Chondrocyte (in vitro differentiated cells): Measurements from ENCODE around the gene DENND5B. TPM values are rescaled to one million over a fixed set of nuclear protein-coding genes. Genes with fewer than 3 reads are reported as not detected.

ENCODE experiments used
- DNase-seq: peaks from one replicate; pipeline ENCODE4 v3.0.0; 2021; ENCODE audit warnings: mixed read lengths, low spot score
- H3K27ac Mint-ChIP-seq: one replicate; pipeline ENCODE4 v1.8.0; 2021; ENCODE audit warnings: mild to moderate bottlenecking, moderate library complexity, mixed read lengths; ENCODE audit not compliant: unreplicated experiment
- H3K27me3 Mint-ChIP-seq: 2 replicates; pipeline ENCODE4 v1.8.0; 2021; ENCODE audit warnings: low read depth, mixed read lengths
- H3K36me3 Mint-ChIP-seq: 2 replicates; pipeline ENCODE4 v1.8.0; 2021; ENCODE audit warnings: low read depth, mixed read lengths
- H3K4me1 Mint-ChIP-seq: 2 replicates; pipeline ENCODE4 v1.8.0; 2021; ENCODE audit warnings: low read depth, mild to moderate bottlenecking, mixed read lengths
- H3K4me3 Mint-ChIP-seq: one replicate; pipeline ENCODE4 v1.8.0; 2021; ENCODE audit warnings: mild to moderate bottlenecking, moderate library complexity, mixed read lengths; ENCODE audit not compliant: unreplicated experiment
- H3K9me3 Mint-ChIP-seq: 2 replicates; pipeline ENCODE4 v1.8.0; 2021; ENCODE audit warnings: low read depth, mixed read lengths
- total RNA-seq: library from RNA; stranded (reverse); gene quantifications from 3 replicates; pipeline ENCODE4 v1.2.1, GENCODE V29; 2021
- TF ChIP-seq, protein P1 (sequence below): fragments of 200-600 bp; sonication (generic); IDR thresholded peaks from 2 replicates; pipeline ENCODE4 v1.5.0; 2021; ENCODE audit warnings: antibody characterized with exemption, mild to moderate bottlenecking, moderate library complexity

DENND5B gene
- total RNA-seq, 1 donor from 2014 or later, result 14.1 TPM

DNA sequence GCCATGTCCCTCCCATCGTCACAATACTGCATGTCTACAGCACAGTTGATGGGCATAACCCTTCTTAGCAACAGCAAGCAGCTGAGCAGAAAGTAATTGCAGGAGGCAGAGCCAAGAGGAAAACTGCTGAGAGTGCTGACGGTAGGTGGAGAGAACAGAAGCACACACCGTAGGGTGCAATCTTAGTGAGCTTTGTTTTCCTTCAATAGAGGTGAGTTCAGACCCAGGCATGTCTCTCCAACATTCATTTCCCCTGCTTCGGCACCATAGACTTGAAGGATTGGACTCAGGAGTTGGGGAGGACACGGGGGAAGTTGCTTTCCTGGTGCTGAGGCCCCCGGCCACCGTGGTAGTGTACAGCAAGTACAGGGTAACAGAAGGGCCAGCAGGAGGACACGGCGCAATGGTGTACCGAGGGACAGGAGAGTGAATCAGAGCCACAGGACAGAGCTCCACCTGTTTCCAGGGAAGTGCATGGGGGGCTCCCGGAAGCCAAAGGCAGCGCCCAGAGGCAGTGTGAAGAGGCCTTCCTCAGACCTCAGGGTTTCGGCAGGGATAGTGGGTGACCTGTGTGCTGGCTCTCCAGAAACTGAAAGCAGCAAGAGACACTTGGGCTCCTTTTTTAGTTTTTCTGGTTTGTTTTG lies 228.7 kb downstream of the DENND5B start:
- no peak for DNase-seq
- no peak overlapping the region for H3K27ac Mint-ChIP-seq
- H3K36me3 Mint-ChIP-seq, result peaks cover 2% of the 10 kb centered on the region
- TF ChIP-seq, protein P1, sequence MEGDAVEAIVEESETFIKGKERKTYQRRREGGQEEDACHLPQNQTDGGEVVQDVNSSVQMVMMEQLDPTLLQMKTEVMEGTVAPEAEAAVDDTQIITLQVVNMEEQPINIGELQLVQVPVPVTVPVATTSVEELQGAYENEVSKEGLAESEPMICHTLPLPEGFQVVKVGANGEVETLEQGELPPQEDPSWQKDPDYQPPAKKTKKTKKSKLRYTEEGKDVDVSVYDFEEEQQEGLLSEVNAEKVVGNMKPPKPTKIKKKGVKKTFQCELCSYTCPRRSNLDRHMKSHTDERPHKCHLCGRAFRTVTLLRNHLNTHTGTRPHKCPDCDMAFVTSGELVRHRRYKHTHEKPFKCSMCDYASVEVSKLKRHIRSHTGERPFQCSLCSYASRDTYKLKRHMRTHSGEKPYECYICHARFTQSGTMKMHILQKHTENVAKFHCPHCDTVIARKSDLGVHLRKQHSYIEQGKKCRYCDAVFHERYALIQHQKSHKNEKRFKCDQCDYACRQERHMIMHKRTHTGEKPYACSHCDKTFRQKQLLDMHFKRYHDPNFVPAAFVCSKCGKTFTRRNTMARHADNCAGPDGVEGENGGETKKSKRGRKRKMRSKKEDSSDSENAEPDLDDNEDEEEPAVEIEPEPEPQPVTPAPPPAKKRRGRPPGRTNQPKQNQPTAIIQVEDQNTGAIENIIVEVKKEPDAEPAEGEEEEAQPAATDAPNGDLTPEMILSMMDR, result no peak
- no peak overlapping the region for H3K4me3 Mint-ChIP-seq
- H3K4me1 Mint-ChIP-seq, result peaks cover 9% of the 10 kb centered on the region
- H3K27me3 Mint-ChIP-seq, result peaks cover 2% of the 10 kb centered on the region
- H3K9me3 Mint-ChIP-seq, result peaks cover 2% of the 10 kb centered on the region

DNA sequence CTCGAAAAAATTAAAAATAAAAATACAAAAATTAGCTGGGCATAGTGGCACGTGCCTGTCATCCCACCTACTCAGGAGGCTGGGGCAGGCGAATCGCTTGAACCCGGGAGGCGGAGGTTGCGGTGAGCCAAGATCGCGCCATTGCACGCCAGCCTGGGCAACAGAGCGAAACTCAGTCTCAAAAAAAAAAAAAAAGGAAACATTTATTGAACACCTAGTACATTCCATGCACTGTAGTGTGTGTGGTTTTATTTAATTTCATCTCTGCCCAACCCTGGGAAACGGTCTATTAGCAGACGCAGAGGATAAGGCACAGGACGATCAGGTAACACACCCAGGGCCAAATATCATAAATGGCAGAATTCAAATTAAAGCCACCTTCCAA lies 229.2 kb downstream of the DENND5B start:
- Mint-ChIP-seq H3K9me3 (peaks cover 2% of the 10 kb centered on the region), H3K36me3 (peaks cover 2% of the 10 kb centered on the region), H3K4me3 (no peak overlapping the region), H3K27me3 (peaks cover 2% of the 10 kb centered on the region), H3K27ac (no peak overlapping the region), H3K4me1 (peaks cover 9% of the 10 kb centered on the region)
- no peak for DNase-seq
- TF ChIP-seq, protein P1, result no peak

DNA sequence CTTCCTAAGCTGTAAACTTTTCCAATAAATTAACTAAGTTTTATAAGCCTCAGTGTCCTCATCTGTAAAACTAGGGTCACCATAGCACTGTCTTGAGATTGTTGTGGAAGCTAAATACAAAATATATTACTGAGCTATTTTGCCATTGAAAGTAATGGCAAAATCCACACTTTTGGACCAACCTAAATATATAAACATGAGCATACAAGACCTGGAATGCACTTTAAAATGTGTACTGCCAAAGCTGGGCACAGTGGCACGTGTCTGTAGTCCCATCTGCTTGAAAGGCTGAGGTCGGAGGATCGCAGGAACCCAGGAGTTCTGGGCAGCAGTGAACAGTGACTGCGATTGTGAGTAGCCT lies 235.2 kb downstream of the DENND5B start:
- no peaks in the 10 kb centered on the region for H3K4me1 Mint-ChIP-seq
- no peak overlapping the region for H3K27ac Mint-ChIP-seq
- H3K4me3 Mint-ChIP-seq, result no peak overlapping the region

DNA sequence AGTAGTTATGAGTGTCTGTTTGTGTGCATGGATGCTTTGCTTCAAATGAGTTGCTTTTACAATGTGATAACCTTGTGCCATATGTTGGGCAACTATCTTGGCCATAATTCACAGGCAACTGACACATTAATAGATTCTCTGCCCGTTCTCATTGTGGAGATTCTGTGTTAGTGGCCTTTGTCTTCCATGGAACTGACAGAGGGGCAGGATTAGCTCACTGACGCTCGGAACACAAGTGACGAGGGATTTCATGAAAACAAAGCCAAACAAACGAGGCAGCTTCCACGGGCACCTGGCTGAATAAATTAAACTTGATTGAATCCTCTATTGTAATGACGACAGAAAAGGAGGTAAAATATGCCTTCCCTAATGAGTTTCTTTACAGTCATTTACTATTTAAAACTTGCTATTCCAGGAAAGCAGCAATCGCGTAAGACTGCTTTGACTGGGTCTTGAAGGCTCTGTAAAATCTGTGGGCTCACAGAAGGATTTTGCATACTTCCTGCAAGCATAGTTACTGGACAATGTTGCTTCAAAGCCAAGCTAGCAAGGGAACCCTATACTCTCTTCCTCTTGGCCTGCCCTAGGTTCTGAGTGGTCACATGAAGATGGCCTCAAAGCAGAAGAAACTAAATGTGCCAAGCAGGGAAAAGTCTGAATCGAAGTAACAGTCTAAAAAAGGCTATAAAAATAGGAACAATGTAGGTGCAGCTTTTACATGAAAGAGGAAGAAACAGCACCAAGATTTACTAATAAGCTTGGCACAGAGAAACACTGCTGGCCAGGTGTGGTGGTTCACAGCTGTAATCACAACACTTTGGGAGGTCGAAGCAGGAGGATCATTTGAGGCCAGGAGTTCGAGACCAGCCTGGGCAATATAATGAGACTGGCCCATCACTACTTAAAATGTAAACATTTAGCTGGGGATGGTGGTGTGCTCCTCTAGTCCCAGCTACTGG lies 236.9 kb downstream of the DENND5B start:
- no peaks in the 10 kb centered on the region for H3K36me3 Mint-ChIP-seq

More for the DNA sequence above, 235.2 kb downstream of the DENND5B start:
- DNase-seq, result no peak
- H3K27me3 Mint-ChIP-seq, result no peaks in the 10 kb centered on the region
- H3K9me3 Mint-ChIP-seq, result no peaks in the 10 kb centered on the region
- TF ChIP-seq, protein P1, result no peak
- no peaks in the 10 kb centered on the region for H3K36me3 Mint-ChIP-seq

DNA sequence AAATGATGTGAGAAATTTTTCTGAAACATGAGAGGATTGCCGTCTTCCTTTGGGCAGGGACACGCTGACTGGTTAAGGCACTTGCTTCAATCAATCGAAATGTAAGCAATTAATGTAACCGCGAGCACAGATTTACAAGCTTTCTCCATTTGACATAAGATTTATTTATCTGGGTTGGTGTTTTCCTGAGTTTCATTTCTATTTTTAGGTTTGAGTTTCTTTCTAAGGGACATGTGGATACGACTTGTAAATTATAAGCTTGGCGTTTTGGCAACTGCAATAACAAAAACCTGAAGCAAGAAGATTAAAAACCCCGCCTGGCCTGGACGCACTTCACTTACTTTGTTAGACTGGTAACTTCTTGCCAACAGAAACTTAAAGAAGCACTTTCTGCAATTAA lies 244.7 kb downstream of the DENND5B start:
- Mint-ChIP-seq H3K27me3 (peaks cover 8% of the 10 kb centered on the region), H3K9me3 (no peaks in the 10 kb centered on the region), H3K36me3 (no peaks in the 10 kb centered on the region), H3K4me1 (no peaks in the 10 kb centered on the region), H3K4me3 (no peak overlapping the region), H3K27ac (no peak overlapping the region)
- TF ChIP-seq, protein P1, result no peak
- no peak for DNase-seq

More for the DNA sequence above, 236.9 kb downstream of the DENND5B start:
- no peak overlapping the region for H3K4me3 Mint-ChIP-seq
- no peak for DNase-seq
- TF ChIP-seq, protein P1, result no peak
- H3K27me3 Mint-ChIP-seq, result peaks cover 4% of the 10 kb centered on the region
- no peaks in the 10 kb centered on the region for H3K9me3 Mint-ChIP-seq
- H3K27ac Mint-ChIP-seq, result no peak overlapping the region
- no peaks in the 10 kb centered on the region for H3K4me1 Mint-ChIP-seq
